ENCODE measurements around the gene GFRA3. TPM values are rescaled to one million over a fixed set of nuclear protein-coding genes. Genes with fewer than 3 reads are reported as not detected.
A peak's percentile ranks its signal among the peaks of the same experiment; 100 is the strongest.

GFRA3 gene
- total RNA-seq, 4 donors from 2014 or later, result 0.85 to 2.0 (median 1.1) TPM; not detected in 1

- TF ChIP-seq CTCF (IDR thresholded peaks at IDR 0.05) (no peak), EP300 (IDR thresholded peaks at IDR 0.05) (no peak), POLR2AphosphoS5 (IDR thresholded peaks at IDR 0.05) (no peak), POLR2A (IDR thresholded peaks at IDR 0.05) (no peak)
- Histone ChIP-seq H3K4me3 (peak overlapping the region; percentile 57), H3K9me3 (no peaks in the 10 kb centered on the region), H3K27me3 (peaks cover 30% of the 10 kb centered on the region), H3K36me3 (no peaks in the 10 kb centered on the region), H3K4me1 (peaks cover 12% of the 10 kb centered on the region), H3K27ac (no peak overlapping the region)
- WGBS, result 5% methylated on average over 54 of the region's 67 CpGs
- no peak for DNase-seq (ENCODE audit: low spot score in 2 of 2)
Measured at GRCh38 chr5:138241688-138242571, 32.5 kb downstream of the GFRA3 start.

GRCh38 chr5:138240650-138241385 lies 33.6 kb downstream of the GFRA3 start:
- no peak for DNase-seq (ENCODE audit: low spot score in 2 of 2)
- peaks cover 12% of the 10 kb centered on the region for H3K4me1 ChIP-seq
- peaks cover 30% of the 10 kb centered on the region for H3K27me3 ChIP-seq
- no peak overlapping the region for H3K27ac ChIP-seq
- 67% methylated on average over 3 of the region's 3 CpGs for WGBS
- TF ChIP-seq POLR2AphosphoS5 (IDR thresholded peaks at IDR 0.05) (no peak), POLR2A (IDR thresholded peaks at IDR 0.05) (no peak)
- no peaks in the 10 kb centered on the region for H3K9me3 ChIP-seq
- no peak overlapping the region for H3K4me3 ChIP-seq
- no peaks in the 10 kb centered on the region for H3K36me3 ChIP-seq

- TF ChIP-seq EP300 (IDR thresholded peaks at IDR 0.05) (no peak), POLR2AphosphoS5 (IDR thresholded peaks at IDR 0.05) (no peak), POLR2A (IDR thresholded peaks at IDR 0.05) (no peak), CTCF (IDR thresholded peaks at IDR 0.05) (no peak)
- Histone ChIP-seq H3K27ac (no peak overlapping the region), H3K9me3 (no peaks in the 10 kb centered on the region), H3K36me3 (no peaks in the 10 kb centered on the region), H3K4me3 (no peak overlapping the region), H3K4me1 (peaks cover 12% of the 10 kb centered on the region), H3K27me3 (peaks cover 30% of the 10 kb centered on the region)
- DNase-seq (ENCODE audit: low spot score in 2 of 2), result no peak
- 100% methylated on average over 1 of the region's 1 CpG for WGBS
Measured at GRCh38 chr5:138238034-138238433, 36.4 kb downstream of the GFRA3 start.

- peaks cover 7% of the 10 kb centered on the region for H3K4me1 ChIP-seq
- H3K9me3 ChIP-seq, result no peaks in the 10 kb centered on the region
- no peak for DNase-seq (ENCODE audit: low spot score in 2 of 2)
- H3K4me3 ChIP-seq, result no peak overlapping the region
- H3K27me3 ChIP-seq, result peaks cover 15% of the 10 kb centered on the region
- H3K27ac ChIP-seq, result no peak overlapping the region
- 91% methylated on average over 2 of the region's 2 CpGs for WGBS
- TF ChIP-seq POLR2A (IDR thresholded peaks at IDR 0.05) (no peak), EP300 (IDR thresholded peaks at IDR 0.05) (no peak), POLR2AphosphoS5 (IDR thresholded peaks at IDR 0.05) (no peak), CTCF (IDR thresholded peaks at IDR 0.05) (no peak)
- no peaks in the 10 kb centered on the region for H3K36me3 ChIP-seq
Measured at GRCh38 chr5:138234651-138235050, 39.8 kb downstream of the GFRA3 start.

- Histone ChIP-seq H3K36me3 (no peaks in the 10 kb centered on the region), H3K27me3 (peaks cover 1% of the 10 kb centered on the region), H3K4me3 (no peak overlapping the region), H3K27ac (no peak overlapping the region), H3K9me3 (no peaks in the 10 kb centered on the region), H3K4me1 (peaks cover 7% of the 10 kb centered on the region)
- TF ChIP-seq POLR2AphosphoS5 (IDR thresholded peaks at IDR 0.05) (no peak), EP300 (IDR thresholded peaks at IDR 0.05) (no peak), POLR2A (IDR thresholded peaks at IDR 0.05) (no peak), CTCF (IDR thresholded peaks at IDR 0.05) (no peak)
- WGBS, result 80% methylated on average over 2 of the region's 2 CpGs
- no peak for DNase-seq (ENCODE audit: low spot score in 2 of 2)
Measured at GRCh38 chr5:138233280-138233679, 41.1 kb downstream of the GFRA3 start.

Data from suprapubic skin (tissue), 4 donors.